Dedifferentiated amniotic fluid mesenchymal stem cell (primary cell): ENCODE measurements around the gene RPL37.
A peak's percentile ranks its signal among the peaks of the same experiment; 100 is the strongest.

ENCODE experiments used
- DNase-seq: peaks from one replicate; pipeline ENCODE4 v3.0.0-alpha.2; 2016; ENCODE audit errors: extremely low spot score

RPL37 gene

DNA sequence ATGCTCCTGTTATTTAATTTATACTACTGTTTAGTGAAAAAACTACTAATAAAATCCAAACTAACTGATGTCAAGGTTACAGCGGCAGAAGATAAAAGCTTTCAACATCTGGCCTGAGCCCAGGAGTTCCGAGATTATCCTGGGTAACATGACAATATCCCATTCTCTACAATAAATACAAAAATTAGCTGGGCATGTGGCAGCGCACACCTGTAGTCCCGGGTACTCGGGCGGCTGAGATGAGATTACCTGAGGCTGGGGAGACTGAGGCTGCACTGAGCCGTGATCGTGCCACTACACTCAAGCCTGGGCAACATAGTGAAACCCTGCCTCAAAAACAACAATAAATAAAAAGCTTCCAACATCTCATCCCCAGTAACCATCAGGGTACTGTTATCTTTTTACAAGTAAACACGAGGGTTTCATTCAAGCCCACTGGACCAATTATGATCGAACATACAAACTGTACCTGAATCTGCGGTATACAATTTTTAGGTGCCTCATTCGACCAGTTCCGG lies 1.3 kb downstream of the RPL37 start:
- no peak for DNase-seq

DNA sequence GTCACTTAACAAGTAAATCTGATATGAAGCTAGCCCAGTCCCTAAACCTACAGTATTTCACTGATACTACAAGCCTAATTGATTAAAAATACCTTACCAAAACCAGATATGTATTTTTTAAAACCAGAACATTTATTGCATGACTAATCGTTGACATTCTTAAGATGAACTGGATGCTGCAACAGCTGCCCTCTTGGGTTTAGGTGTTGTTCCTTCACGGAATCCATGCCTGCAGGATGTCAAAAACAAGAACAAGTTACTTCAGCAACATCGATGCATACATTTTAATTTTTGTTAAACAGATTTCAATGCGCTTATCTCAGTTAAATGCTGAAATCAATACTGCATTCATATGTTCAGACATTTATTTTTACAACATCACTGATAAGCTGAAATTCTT lies 2.7 kb downstream of the RPL37 start:
- DNase-seq, result no peak

DNA sequence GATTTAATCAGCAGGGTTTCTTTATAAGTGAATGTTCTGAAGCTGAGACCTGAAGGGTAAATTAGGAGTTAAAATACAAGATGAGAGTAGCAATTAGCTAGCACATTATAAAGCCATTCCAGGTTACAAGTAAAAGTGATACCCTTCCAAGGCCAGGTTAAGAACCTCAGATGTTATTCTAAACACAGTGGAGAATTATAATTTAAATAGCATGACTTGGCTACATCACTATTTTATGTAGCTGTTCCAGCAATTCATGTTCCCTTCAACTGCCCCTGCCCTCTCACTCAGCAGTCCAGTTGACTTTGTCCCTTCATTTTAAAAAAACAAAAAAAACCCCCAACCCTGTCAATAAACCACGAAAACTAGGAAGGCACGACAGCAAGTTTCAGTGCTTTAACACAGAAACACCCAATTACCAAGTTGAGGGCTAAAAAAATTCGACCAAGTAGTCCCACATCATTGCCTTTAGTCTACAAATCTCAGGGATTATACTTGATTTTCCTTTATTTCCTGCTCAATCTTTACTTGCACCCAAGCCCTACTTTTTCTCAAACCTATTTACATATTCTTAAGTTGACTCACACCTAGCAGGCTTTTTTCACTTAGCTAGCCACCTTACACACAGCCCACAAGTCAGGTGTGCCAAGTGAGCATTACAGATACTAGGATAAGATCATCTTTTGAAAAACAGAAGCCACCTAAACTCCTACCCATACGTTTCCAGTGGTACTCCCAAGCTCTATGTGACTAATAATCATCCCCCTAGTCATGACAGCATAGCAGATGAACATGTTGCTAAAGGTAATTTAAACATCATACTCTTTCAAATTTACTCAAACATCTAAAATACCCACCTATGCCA lies 3.4 kb downstream of the RPL37 start:
- DNase-seq, result no peak

DNA sequence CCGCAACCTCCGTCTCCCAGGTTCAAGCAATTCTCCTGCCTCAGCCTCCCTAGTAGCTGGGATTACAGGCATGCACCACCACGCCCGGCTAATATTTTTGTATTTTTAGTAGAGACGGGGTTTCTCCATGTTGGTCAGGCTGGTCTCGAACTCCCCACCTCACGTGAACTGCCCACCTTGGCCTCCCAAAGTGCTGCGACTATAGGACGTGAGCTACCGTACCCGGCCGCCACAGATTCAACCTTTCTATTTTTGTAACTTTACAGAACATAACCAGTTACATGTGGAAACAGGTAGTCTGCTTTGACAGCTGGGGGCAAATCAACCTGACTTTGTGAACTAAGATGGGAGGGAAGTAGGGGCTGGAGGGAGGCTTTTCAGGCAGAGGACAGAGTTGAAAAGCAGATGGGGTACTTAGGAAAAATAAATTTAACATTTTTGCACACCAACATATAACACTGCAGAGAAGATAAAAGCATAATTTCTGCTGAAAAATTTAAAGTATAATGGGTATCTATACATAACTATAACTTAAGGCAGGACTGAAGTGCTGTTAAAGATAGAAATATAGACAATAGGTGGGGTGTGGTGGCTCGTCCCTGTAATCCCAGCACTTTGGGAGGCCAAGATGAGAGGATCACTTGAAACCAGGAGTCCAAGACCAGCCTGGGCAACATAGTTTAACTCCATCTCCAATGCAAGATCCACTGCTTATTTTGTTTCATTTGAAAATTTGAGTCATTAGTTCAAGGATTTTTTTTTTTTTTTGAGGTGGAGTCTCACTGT lies 5.1 kb downstream of the RPL37 start:
- DNase-seq, result no peak

DNA sequence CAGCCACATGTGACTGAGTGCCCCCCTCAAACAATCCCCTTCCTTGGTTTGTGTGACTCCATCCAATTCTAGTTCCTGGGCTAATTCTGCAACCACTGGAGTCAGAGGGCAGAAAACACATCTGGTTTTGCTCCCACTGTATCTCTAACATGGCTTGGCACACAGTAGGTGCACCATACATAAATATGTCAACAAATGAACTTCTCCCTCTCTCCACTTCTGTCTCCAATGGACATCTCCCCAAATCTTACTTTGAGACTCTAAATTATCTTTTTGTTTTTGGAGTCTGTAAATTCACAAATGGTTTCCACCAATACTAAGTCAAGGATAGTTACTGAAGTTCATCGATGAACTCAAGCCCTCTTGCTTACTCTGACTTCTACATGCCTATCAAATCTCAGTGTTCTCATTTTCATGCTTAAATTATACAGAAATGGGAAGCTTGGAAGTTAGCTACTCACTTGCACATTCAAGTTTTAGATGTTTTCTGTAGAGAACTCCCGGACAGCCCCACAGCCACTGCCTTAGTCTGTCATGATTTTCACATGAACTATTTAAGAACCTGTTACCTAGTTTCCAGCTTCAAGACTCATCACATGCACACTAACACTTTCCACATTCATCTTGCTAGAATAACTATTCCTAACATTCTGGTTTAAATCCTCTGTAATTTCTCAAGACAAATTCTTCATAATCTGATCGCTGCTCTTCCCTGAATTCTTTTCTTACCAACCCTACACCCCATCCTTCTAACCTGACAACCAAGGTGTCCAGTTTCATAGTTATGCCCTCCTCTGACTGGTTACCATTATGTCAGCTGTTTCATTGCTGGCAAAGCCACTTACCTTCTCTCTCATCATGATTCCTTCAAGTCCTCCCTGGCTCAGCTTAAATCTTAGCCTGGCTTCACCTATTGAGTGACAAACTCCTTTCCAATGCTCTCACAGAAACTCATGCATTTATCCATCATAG lies 6.0 kb downstream of the RPL37 start:
- no peak for DNase-seq

DNA sequence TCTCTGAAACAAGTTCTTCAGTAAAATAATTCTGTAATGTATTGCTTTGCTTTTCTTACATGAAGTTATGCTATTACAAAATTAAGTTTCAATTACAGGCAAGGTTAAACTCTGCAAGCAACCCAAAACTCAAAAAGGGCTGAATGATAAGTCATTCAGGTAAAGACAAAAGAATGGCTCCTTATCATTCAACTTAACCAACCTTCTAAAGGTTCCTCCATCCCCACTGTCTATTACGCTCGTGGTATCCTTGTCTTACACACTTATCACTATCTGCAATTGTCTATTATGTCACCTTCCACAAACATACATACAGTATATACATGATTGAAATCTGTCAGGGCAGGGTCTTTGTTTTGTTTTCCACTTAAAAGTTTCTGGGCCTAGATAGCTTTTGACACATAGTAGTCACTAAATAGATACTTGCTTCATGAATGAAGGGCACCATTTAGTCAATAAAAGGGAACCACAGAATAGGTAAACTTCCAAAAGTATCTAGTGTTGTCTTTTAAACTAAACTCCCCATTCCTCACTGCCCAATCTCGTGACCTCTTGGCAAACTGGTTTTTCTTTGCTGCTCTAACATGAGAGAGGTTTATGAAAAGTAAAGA lies 6.9 kb downstream of the RPL37 start:
- no peak for DNase-seq

DNA sequence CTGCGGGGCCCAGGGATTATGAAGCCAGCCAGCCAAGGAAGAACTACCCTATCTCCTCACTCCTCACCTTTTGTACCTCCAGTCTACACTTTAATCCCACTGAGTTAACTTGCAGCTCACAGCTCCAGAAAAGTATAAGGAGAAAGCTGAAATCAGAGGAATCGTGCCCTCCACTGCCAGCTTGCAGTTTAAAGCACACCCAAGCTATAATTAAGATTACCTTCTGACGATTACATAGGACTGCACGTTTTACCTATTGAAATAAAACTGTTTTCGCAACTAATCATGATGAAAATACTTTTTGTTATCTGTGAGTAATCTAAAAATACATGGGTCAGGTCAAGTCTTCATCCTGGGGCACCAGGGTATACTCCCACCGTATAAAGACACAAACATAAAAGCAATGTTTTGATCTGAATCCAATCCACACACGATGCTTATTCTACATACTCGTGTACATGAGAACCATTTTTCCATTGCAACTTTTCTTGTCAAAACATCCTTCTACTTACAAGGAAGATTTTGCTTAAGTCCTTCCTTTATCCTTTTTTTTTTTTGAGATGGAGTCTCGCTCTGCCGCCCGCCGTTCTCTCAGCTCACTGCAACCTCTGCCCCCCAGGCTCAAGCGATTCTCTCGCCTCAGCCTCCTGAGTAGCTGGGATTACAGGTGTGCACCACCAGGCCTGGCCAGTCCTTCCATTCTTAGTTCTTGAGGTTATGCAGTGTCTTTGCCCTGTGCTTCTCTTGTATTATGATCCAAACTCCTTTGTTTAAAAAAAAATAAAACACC lies 7.6 kb downstream of the RPL37 start:
- no peak for DNase-seq

DNA sequence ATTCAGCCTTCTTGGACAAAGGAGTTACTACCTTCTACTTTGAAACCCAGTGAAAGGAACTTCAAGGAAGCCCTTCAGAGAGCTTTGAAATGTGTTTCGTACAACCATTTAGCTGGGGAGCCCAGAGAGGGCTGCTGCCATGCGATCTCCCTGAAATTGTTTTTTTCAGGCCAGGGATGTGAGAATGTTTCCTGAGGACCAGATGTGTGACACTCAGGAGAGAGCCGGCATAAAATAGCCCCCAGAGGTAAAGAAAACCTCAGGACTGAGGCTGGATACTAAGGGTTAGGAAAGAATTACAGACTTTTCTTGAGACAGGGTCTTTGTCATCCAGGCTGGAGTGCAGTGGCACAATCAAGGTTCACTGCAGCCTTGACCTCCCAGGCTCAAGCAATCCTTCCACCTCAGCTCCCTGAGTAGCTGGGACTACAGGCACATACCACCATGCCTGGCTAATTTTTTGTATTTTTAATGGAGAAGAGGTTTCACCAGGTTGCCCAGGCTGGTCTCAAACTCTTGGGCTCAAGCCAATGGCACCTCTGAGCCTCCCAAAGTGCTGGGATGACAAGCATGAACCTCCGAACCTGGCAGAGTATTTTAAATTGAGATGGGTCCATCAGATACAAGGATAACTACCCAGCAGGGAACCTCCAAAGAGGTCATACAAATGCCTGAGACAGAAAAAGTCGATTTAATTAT lies 8.4 kb downstream of the RPL37 start:
- DNase-seq, result no peak

DNA sequence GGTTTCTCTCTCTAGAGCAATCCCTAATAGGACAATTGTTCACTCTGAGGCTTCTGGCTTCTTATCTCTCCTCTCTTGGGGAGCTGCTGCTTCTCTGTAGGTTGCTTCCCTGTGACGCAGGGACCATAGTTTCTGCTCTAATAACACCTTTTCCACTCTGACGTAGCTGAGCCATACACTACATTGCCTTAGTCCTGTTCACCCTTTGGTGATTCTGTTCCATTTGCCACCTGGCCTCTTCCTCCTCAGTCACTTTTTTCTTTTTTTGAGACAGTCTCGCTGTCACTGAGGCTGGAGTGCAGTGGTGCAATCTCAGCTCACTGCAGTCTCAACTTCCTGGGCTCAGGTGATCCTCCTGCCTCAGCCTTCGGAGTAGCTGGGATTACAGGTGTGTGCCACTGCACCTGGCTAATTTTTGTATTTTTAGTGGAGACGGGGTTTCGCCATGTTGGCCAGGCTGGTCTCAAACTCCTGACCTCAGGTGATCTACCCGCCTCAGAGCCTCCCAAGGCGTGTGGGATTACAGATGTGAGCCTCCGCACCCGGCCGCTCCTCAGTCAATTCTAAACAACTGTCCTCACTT lies 9.5 kb downstream of the RPL37 start:
- peak; percentile 11 for DNase-seq

DNA sequence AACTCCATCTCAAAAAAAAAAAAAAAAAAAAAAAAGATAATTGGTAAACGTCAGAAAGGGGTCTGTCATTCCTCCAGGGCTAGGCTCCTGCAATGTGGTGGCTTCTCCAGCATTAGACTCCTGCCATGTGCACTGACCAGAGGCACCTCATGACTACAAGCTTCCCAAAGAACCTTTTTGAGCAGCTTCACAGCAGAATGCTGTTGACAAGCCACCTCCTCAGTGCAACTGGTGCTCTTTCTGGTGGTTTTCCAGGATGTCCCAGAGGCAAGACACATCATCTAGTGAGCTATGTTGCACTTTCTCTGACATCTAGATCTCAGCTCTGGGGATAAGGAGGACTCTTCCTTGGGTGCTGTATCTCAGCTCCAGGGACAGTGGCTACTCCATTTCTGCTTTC lies 11.6 kb downstream of the RPL37 start:
- DNase-seq, result no peak

DNA sequence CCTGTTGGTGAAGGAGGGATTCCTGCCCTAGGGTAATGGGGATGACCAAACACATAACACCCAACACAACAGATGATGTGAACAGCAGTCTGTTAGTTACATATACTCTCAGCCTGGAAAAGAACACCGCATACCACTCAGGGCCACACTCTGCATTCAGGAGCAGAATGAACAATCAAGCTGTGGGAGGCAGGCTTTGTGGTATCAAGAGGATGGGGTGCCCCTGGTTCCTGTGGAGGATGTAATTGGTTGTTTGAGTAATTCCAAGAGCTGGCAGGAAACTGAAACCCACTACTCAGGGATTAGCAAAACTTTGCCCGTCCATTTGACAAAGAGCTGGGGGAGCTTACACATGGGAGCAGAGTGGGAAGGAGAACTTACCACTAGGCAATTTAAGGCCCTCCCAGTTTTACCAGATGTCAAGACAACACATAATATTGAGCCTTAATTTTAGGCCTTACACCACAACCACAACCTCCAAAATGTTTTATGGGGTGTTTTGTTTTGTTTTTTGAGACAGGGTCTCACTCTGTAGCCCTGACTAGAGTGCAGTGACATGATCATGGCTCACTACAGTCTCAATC lies 21.2 kb downstream of the RPL37 start:
- DNase-seq, result no peak

DNA sequence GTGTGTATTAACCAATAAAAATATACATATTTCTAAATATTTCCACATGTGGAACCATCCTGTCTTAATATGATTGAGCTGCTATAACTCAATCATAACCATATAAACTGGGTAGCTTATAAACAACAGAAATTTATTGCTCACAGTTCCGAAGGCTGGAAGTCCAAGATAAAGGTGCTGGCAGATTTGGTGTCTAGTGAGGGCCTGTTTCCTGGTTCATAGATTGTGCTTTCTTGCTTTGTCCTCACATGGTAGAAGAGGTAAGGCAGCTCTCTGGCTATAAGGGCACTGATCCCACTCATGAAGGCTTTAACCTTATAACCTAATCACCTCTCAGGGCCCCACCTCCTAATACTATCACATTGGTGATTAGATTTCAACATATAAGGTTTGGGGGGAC lies 22.9 kb downstream of the RPL37 start:
- DNase-seq, result no peak

DNA sequence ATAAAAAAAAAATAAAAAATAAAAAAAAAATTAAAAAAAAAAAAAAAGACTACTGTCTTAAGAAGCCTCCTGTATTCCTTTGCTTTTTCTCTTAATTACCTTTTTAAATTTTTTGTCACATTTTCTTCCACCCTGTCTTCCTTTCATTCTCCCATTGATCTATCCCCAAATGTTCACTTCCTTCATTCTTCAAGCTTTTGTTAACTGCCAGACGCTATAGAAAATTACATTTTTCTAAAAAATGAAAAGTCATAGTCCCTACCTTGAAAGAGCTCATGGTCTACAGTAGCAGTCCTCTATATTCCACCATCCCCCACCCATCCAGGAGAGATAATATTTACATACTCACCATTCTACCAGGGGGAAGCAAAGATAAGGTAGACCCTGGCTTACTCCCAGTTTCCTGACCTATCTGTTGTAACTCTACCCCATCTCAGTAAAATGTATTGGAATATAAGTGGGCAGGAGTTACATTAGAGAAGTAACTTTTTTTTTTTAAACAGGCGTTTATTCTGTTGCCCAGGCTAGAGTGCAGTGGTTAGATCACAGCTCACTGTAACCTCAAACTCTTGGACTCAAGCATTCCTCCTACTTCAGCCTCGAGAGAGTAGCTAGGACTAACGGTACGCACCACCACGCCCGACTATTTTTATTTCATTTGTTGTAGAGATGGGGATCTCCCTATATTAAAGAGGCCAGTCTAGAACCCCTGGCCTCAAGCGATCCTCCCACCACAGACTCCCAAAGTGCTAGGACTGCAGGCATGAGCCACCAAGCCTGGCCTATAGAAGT lies 33.1 kb downstream of the RPL37 start:
- DNase-seq, result peak; percentile 11

DNA sequence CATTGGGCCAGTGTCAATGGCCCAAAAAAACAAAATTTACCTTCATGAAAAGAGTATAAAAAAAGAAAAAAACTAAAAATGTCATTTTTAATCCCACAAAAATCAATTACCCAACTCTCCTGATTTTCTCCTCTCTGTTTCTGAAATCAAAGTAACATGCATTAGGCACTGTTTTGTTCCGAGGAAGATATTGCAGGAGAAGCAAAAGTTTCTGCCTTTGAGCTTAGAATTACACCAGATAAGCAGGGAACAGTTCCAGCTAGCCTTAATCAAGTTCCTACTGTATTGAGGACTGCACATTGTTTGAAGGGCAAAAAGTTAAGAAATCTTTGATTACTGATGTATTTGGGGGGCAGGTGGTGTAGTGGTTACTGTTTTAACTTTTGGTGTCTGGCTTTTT lies 35.8 kb downstream of the RPL37 start:
- no peak for DNase-seq

DNA sequence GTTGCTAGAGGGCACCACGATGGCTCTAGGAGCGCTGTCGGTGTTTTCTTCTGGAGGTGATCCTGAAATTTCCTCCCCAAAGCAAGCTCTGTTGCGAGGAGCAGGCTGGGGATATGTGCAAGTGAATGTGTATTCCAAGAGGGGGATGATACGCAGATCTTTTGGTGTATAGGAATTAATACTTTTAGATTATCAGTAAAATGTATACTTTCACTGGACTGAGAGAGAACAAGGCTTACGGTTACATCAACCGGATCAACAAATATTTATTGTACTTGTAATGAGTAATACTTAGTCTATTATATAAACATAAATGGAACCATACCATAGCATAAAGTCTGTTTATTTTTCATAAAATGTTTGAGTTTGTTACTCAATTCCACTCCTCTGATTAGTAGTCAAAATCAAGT lies 36.2 kb downstream of the RPL37 start:
- peak; percentile 64 for DNase-seq

DNA sequence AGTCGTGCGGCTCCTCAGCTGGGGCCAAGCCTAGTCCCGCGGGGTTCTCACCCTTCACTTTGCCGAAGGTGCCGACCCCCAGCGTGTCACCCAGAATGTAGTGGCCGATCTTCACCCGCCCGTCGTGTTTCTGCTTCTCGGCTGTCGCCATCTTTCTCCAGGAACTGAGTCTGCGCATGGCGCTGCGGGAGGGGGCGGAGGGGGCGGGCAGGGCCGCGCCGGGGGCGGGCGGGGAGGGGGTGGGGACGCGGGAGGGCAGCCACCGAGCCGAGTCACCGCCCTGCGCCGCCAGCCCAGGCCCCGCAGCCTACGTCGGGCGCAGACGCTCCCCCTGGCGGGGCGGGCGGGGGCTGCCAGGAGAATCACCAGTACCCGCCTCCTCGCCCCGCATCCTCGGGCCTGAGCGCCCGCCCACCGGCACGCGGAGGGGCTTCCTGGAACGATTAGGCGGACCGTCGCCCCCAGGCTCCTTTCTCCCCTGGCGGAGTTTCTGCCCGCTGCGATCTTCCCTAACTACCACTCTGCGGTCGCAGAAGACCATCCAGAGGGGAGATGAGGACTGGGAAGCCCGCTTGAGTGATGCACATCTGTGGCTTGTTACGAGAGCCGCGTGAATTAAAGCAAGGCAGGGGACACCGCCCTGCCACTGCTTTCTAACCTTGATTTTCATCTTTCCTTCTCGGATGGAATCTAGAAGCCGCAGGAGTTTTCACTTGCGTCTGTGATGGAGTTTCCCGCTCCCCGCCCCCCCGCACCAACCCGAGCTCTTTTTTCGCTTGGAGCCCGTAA lies 36.8 kb downstream of the RPL37 start, which contains the start of gene PRKAA1:
TSS of gene PRKAA1 (minus strand) at position 363 of the 789 bp plus-strand sequence. CDS start at position 178, 185 bp downstream.
- DNase-seq, result peak; percentile 83
